OCI-LY1 (cell line): ENCODE data around the gene WWC2.

Experiments
- EZH2 ChIP-seq: fragments of 200-600 bp; sonication (generic), shearing (Covaris generic); IDR thresholded peaks from 2 replicates; pipeline ENCODE4 v1.8.0; 2017; ENCODE audit warnings: borderline replicate concordance, mixed run types, mild to moderate bottlenecking, antibody characterized with exemption, low read length, moderate library complexity, mixed read lengths
- TF ChIP-seq, protein P1 (sequence below): fragments of 200-600 bp; sonication (generic), shearing (Covaris generic); IDR thresholded peaks from 2 replicates; pipeline ENCODE4 v1.5.1; 2017; ENCODE audit warnings: mild to moderate bottlenecking, antibody characterized with exemption, low read length, moderate library complexity, mixed read lengths

DNA sequence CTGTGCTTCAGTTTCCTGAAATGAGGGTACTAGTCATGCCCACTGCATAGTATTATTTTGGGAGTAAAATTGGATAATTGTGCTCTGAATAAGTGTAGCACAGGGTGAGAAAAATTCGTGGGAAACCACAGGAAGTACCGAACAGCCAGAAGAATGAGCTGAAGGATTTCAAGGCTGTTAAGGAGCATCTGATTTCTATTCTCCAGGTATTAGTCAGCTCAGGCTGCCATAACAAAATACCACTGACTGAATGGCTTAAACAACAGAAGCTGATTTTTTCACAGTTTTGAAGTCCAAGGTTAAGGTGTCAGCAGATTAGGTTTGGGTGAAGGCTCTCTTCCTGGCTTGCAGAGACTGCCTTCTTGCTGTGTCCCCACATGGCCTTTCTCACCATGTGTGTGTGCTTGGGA, 41.9 kb downstream of the WWC2 start:
- TF ChIP-seq, protein P1, sequence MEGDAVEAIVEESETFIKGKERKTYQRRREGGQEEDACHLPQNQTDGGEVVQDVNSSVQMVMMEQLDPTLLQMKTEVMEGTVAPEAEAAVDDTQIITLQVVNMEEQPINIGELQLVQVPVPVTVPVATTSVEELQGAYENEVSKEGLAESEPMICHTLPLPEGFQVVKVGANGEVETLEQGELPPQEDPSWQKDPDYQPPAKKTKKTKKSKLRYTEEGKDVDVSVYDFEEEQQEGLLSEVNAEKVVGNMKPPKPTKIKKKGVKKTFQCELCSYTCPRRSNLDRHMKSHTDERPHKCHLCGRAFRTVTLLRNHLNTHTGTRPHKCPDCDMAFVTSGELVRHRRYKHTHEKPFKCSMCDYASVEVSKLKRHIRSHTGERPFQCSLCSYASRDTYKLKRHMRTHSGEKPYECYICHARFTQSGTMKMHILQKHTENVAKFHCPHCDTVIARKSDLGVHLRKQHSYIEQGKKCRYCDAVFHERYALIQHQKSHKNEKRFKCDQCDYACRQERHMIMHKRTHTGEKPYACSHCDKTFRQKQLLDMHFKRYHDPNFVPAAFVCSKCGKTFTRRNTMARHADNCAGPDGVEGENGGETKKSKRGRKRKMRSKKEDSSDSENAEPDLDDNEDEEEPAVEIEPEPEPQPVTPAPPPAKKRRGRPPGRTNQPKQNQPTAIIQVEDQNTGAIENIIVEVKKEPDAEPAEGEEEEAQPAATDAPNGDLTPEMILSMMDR, result no peak
- no peak for TF ChIP-seq EZH2
